GM12874 (cell line): Measurements from ENCODE around the gene LRIG1.

Source experiments
- TF ChIP-seq, protein P1 (sequence below): IDR thresholded peaks from 2 replicates; pipeline ENCODE4 v1.5.1; 2011; ENCODE audit warnings: low read depth, mild to moderate bottlenecking, control low read depth, low read length, moderate library complexity; ENCODE audit not compliant: insufficient read depth

LRIG1 gene

DNA sequence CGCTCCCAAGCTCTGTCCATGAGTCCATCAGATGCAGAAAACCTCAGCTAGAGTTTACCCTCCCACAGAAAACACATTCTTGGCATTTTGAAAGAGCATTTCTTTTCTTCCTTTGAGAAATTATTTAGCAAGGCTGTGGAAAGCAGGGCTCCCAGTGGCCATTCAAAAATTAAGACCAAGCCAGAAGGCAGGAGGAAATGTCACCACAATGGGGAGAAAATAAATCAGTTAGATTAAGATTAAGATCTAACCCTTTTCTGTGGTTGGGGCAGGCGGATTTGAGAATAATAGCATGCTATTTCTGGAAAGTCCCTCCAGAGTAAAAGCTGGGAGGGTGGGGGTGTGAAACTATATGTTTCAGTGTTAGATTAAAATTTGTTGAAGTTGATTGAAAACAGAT, 20.2 kb downstream of the LRIG1 start:
- TF ChIP-seq, protein P1, sequence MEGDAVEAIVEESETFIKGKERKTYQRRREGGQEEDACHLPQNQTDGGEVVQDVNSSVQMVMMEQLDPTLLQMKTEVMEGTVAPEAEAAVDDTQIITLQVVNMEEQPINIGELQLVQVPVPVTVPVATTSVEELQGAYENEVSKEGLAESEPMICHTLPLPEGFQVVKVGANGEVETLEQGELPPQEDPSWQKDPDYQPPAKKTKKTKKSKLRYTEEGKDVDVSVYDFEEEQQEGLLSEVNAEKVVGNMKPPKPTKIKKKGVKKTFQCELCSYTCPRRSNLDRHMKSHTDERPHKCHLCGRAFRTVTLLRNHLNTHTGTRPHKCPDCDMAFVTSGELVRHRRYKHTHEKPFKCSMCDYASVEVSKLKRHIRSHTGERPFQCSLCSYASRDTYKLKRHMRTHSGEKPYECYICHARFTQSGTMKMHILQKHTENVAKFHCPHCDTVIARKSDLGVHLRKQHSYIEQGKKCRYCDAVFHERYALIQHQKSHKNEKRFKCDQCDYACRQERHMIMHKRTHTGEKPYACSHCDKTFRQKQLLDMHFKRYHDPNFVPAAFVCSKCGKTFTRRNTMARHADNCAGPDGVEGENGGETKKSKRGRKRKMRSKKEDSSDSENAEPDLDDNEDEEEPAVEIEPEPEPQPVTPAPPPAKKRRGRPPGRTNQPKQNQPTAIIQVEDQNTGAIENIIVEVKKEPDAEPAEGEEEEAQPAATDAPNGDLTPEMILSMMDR, result no peak

DNA sequence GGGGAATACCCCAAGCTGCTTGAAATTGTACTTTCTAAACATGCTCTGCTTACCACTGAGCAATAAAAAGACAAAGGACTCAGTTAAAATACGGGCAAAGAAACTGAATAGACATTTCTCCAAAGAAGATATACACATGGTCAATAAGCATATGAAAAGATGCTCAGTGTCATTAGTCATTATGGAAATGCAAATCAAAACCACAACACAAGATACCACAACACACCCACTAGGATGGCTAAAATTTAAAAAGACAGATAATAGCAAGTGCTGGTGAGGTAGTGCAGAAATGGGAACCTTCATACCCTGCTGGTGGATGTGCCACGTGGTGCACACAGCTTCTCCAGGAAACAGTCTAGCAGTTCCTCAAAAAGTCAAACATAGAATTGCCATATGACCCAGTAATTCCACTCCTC, 21.3 kb downstream of the LRIG1 start:
- TF ChIP-seq, protein P1, result no peak

DNA sequence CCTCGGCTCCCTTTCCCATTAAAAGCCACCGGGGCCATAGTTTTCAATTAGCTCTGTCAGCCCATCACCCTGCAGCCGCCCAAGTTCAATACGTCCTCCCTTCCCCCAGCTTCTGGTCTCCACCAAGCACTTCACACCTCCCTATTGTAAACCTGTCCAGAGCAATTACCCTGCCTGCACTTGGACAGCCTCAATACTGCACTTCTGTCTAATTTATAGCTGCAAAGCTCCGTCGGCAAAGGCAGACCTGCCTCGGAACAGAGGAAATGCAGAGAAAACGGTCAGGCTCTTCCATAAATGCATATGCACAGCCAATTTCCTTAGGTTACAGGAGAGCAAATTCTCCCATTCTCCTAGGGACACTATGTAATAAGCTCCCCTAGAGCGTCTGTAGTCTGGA, 21.9 kb downstream of the LRIG1 start:
- TF ChIP-seq, protein P1, result no peak

DNA sequence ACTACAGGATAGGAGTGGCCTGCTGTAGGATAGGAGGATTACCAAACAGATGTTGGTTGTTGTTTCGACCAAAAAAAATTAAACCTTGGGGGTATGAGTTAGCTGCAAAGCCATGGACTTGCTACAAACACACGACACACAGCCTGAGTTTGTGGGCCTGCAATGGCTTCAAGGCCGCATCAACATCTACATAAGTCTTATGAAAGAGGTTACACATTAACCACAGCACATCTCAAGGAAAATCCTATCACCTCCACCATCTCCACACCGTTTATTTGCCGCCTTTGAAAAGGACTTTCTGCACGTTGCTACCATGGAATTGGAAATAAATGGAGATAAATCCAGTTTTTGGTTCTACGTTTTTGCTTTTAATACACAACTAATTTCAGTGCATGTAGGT, 23.0 kb downstream of the LRIG1 start:
- TF ChIP-seq, protein P1, result no peak

DNA sequence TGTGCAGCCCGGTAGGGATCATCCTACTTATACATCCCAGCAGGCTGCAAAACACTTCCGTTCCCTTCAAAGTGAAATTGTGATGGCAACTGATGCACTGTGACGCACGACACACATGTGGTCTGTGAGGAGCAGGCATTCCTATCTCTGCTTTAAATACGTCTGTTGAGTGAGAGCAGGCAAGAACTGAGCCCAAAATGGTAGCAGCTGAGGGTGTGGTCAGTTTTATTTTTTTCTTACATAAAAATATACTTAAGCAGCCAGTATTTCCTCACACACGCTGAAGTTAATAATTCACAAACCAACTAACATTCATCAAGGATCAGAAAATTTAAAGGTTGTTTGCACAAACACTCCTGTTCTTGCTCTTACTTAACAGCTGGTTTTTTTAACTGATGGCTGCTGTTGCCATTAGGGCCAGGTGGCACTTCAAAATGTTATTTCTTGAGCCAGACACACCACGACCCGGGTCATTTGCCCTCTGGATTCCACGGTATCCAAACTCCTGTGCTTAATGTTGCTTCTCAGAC, 23.9 kb downstream of the LRIG1 start:
- TF ChIP-seq, protein P1, result no peak

DNA sequence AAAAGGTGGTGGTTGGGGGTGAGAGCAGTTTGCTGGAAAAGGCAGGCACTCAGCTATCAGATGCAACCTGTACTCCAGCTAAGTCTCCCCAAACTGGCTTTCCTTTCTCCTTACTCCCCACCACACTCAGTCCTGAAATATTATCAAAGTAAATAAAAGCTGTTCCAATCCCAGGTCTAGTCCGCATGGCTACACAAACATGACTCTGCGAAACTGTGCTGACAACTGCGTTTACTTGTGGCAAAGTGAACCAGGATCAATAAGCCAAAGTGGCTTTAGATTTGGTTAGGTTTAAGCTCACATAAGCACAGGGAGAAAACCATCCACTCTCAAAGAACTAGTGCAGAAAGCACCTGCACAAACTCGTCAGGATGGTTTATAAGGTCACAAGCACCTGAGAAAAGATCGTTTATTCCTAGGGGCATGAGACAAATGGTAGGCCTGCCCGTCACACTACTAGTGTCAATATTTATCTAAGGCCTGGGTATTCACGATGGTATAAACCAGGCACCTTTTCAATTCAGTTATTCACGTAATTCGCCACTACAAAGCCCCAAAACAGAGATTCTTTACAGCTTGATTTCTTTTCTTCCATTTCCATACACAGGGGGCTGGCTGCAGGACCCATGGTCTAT, 25.3 kb downstream of the LRIG1 start:
- TF ChIP-seq, protein P1, result no peak

DNA sequence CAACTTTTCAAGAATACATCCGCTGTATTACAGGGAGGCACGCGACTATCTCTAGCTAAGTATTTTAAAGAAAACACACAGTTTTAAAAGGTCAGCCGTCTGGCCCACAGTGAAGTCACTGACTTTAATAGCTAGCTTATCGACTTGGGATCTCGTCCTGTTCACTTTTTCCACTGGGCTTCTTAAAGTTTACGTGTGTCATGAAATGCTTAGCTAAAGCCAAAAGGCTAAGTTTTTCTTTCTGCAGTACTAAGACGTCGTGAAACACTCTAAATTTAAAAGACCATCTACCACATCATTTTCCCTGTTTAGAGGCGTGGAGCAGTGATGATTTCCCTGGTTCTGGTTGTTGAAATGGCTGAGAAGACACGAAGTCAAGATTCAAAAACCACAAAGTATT, 27.1 kb downstream of the LRIG1 start:
- TF ChIP-seq, protein P1, result no peak
